ENCODE results near the gene EDN3.

EDN3 gene, protein sequence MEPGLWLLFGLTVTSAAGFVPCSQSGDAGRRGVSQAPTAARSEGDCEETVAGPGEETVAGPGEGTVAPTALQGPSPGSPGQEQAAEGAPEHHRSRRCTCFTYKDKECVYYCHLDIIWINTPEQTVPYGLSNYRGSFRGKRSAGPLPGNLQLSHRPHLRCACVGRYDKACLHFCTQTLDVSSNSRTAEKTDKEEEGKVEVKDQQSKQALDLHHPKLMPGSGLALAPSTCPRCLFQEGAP

DNA sequence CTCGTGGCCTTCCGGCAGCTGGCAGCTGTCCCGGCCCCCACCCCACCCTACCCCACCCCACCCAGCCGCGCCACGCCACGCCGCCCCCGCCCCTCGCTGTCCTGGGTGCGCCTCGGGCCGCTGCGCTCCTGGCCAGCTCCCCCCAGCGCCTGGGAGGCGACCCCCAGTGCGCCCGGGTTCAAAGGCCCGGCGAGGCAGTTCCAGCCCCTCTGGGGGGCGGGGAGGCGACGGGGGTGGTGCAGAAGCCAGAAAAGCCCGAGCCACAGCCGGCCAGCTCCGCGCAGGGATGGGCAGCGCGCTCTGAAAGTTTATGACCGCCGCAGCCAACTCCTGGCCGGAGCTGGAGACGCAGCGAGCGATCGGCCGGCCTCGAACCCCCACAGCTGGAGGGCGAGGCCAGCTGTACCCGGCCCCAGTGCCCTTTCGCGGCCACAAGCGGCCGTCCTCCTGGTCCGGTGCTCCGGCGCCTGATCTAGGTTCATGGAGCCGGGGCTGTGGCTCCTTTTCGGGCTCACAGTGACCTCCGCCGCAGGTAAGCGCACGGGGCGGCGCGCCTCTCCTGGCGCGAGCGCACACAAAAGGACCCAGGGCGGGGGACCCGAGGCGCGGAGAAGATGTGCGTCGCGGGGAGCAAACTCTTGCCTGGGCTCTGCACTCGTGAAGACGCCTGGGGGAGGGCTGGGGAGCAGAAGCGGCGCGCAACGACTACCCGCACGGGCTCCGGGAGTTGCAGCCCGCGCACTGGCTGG, at the start of gene EDN3:
Gene EDN3, plus strand, starts transcription at position 279 of the 749 bp plus-strand sequence. Its CDS starts 202 bp downstream, at position 481.
- TF ChIP-seq, protein P1, sequence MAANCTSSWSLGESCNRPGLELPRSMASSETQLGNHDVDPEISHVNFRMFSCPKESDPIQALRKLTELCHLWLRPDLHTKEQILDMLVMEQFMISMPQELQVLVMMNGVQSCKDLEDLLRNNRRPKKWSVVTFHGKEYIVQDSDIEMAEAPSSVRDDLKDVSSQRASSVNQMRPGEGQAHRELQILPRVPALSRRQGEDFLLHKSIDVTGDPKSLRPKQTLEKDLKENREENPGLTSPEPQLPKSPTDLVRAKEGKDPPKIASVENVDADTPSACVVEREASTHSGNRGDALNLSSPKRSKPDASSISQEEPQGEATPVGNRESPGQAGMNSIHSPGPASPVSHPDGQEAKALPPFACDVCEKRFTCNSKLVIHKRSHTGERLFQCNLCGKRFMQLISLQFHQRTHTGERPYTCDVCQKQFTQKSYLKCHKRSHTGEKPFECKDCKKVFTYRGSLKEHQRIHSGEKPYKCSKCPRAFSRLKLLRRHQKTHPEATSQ (tag by site-specific recombination; IDR thresholded peaks at IDR 0.05): no peak
- Histone ChIP-seq H3K4me1 (ENCODE audit: control insufficient read depth, insufficient read depth, low read length) (no peaks in the 10 kb centered on the region), H3K9me3 (ENCODE audit: control insufficient read depth, insufficient read depth, low read depth, low read length) (no peaks in the 10 kb centered on the region), H3K4me3 (ENCODE audit: low read depth, low read length) (no peak within 1 kb of the TSS), H3K27ac (ENCODE audit: extremely low read depth, low read depth, low read length) (no peak within 1 kb of the TSS), H3K36me3 (ENCODE audit: control insufficient read depth in 2 of 2, insufficient read depth in 1 of 2, low read length in 2 of 2) (no peaks in the 10 kb centered on the region)
- POLR2A ChIA-PET: no interaction called here
- CTCF ChIA-PET: no interaction called here

DNA sequence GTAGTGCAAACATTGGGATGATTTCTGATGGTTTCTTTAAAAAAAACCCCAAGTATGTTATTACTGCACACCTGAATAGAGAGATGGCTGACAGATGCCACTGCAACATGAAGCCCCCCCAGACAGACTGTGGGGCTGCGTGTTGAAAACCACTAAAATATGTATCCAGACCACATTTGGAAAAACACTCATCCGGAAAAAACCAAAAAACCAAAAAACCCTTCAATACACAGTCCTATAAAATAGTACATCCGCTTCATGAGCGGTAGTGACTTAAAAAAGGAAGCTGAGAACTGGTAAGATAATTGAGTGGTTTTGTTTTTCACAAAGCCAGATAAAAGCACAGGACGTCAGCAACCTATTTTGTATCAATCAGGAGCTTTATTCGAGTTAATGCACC, 47.1 kb upstream of the EDN3 start:
- Histone ChIP-seq H3K4me3 (ENCODE audit: low read depth, low read length) (no peak overlapping the region), H3K4me1 (ENCODE audit: control insufficient read depth, insufficient read depth, low read length) (no peaks in the 10 kb centered on the region), H3K27ac (ENCODE audit: extremely low read depth, low read depth, low read length) (no peak overlapping the region), H3K9me3 (ENCODE audit: control insufficient read depth, insufficient read depth, low read depth, low read length) (no peaks in the 10 kb centered on the region), H3K36me3 (ENCODE audit: control insufficient read depth in 2 of 2, insufficient read depth in 1 of 2, low read length in 2 of 2) (no peaks in the 10 kb centered on the region)
- TF ChIP-seq ZFP69B (tag by site-specific recombination; IDR thresholded peaks at IDR 0.05): no peak
- no peak for TF ChIP-seq YY2 (tag by site-specific recombination; IDR thresholded peaks at IDR 0.05)
- no peak for TF ChIP-seq TRIM28 (IDR thresholded peaks at IDR 0.05; ENCODE audit: borderline replicate concordance, low read length)
- no peak for TF ChIP-seq ZXDB (tag by site-specific recombination; IDR thresholded peaks at IDR 0.05)
- TF ChIP-seq ZFP41 (tag by site-specific recombination; IDR thresholded peaks at IDR 0.05; ENCODE audit: borderline replicate concordance): no peak
- TF ChIP-seq ZBTB1 (tag by site-specific recombination; IDR thresholded peaks at IDR 0.05): no peak
- TF ChIP-seq, protein P2, sequence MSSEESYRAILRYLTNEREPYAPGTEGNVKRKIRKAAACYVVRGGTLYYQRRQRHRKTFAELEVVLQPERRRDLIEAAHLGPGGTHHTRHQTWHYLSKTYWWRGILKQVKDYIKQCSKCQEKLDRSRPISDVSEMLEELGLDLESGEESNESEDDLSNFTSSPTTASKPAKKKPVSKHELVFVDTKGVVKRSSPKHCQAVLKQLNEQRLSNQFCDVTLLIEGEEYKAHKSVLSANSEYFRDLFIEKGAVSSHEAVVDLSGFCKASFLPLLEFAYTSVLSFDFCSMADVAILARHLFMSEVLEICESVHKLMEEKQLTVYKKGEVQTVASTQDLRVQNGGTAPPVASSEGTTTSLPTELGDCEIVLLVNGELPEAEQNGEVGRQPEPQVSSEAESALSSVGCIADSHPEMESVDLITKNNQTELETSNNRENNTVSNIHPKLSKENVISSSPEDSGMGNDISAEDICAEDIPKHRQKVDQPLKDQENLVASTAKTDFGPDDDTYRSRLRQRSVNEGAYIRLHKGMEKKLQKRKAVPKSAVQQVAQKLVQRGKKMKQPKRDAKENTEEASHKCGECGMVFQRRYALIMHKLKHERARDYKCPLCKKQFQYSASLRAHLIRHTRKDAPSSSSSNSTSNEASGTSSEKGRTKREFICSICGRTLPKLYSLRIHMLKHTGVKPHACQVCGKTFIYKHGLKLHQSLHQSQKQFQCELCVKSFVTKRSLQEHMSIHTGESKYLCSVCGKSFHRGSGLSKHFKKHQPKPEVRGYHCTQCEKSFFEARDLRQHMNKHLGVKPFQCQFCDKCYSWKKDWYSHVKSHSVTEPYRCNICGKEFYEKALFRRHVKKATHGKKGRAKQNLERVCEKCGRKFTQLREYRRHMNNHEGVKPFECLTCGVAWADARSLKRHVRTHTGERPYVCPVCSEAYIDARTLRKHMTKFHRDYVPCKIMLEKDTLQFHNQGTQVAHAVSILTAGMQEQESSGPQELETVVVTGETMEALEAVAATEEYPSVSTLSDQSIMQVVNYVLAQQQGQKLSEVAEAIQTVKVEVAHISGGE (tag by site-specific recombination; conservative IDR thresholded peaks at IDR 0.05; ENCODE audit: low read depth): no peak
- TF ChIP-seq, protein P3, sequence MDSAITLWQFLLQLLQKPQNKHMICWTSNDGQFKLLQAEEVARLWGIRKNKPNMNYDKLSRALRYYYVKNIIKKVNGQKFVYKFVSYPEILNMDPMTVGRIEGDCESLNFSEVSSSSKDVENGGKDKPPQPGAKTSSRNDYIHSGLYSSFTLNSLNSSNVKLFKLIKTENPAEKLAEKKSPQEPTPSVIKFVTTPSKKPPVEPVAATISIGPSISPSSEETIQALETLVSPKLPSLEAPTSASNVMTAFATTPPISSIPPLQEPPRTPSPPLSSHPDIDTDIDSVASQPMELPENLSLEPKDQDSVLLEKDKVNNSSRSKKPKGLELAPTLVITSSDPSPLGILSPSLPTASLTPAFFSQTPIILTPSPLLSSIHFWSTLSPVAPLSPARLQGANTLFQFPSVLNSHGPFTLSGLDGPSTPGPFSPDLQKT (IDR thresholded peaks at IDR 0.05; ENCODE audit: borderline replicate concordance, low read depth, low read length): no peak
- TF ChIP-seq, protein P4, sequence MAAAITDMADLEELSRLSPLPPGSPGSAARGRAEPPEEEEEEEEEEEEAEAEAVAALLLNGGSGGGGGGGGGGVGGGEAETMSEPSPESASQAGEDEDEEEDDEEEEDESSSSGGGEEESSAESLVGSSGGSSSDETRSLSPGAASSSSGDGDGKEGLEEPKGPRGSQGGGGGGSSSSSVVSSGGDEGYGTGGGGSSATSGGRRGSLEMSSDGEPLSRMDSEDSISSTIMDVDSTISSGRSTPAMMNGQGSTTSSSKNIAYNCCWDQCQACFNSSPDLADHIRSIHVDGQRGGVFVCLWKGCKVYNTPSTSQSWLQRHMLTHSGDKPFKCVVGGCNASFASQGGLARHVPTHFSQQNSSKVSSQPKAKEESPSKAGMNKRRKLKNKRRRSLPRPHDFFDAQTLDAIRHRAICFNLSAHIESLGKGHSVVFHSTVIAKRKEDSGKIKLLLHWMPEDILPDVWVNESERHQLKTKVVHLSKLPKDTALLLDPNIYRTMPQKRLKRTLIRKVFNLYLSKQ (tag by site-specific recombination; IDR thresholded peaks at IDR 0.05; ENCODE audit: borderline replicate concordance): no peak
- TF ChIP-seq ZNF10 (tag by site-specific recombination; IDR thresholded peaks at IDR 0.05): no peak
- no peak for TF ChIP-seq ZNF473 (tag by site-specific recombination; IDR thresholded peaks at IDR 0.05)
- no peak for TF ChIP-seq SALL2 (tag by site-specific recombination; IDR thresholded peaks at IDR 0.05; ENCODE audit: borderline replicate concordance)
- no peak for TF ChIP-seq GLI4 (tag by site-specific recombination; IDR thresholded peaks at IDR 0.05)
- TF ChIP-seq, protein P5, sequence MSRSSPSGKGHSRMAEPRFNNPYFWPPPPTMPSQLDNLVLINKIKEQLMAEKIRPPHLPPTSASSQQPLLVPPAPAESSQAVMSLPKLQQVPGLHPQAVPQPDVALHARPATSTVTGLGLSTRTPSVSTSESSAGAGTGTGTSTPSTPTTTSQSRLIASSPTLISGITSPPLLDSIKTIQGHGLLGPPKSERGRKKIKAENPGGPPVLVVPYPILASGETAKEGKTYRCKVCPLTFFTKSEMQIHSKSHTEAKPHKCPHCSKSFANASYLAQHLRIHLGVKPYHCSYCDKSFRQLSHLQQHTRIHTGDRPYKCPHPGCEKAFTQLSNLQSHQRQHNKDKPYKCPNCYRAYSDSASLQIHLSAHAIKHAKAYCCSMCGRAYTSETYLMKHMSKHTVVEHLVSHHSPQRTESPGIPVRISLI (tag by site-specific recombination; IDR thresholded peaks at IDR 0.05): no peak
- TF ChIP-seq, protein P6, sequence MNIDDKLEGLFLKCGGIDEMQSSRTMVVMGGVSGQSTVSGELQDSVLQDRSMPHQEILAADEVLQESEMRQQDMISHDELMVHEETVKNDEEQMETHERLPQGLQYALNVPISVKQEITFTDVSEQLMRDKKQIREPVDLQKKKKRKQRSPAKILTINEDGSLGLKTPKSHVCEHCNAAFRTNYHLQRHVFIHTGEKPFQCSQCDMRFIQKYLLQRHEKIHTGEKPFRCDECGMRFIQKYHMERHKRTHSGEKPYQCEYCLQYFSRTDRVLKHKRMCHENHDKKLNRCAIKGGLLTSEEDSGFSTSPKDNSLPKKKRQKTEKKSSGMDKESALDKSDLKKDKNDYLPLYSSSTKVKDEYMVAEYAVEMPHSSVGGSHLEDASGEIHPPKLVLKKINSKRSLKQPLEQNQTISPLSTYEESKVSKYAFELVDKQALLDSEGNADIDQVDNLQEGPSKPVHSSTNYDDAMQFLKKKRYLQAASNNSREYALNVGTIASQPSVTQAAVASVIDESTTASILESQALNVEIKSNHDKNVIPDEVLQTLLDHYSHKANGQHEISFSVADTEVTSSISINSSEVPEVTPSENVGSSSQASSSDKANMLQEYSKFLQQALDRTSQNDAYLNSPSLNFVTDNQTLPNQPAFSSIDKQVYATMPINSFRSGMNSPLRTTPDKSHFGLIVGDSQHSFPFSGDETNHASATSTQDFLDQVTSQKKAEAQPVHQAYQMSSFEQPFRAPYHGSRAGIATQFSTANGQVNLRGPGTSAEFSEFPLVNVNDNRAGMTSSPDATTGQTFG (tag by site-specific recombination; IDR thresholded peaks at IDR 0.05; ENCODE audit: borderline replicate concordance): no peak
- TF ChIP-seq MYNN (tag by site-specific recombination; IDR thresholded peaks at IDR 0.05; ENCODE audit: borderline replicate concordance): no peak
- no peak for TF ChIP-seq SP2 (tag by site-specific recombination; IDR thresholded peaks at IDR 0.05)
- no peak for TF ChIP-seq SCRT2 (tag by site-specific recombination; IDR thresholded peaks at IDR 0.05)
- TF ChIP-seq, protein P7, sequence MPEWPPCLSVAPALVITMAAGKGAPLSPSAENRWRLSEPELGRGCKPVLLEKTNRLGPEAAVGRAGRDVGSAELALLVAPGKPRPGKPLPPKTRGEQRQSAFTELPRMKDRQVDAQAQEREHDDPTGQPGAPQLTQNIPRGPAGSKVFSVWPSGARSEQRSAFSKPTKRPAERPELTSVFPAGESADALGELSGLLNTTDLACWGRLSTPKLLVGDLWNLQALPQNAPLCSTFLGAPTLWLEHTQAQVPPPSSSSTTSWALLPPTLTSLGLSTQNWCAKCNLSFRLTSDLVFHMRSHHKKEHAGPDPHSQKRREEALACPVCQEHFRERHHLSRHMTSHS (tag by site-specific recombination; IDR thresholded peaks at IDR 0.05): no peak
- TF ChIP-seq ZNF350 (tag by site-specific recombination; IDR thresholded peaks at IDR 0.05): no peak
- CTCF ChIA-PET: interaction anchor here (0.6 to 0.7 kb wide), 3 partner anchors 8 to 57 kb away, joined by 3 to 4 read pairs (median 3); no protein-coding TSS in a partner anchor
- POLR2A ChIA-PET: no interaction called here

All from HEK293 (cell line).